ENCODE measurements around the gene PROM1.

- TF ChIP-seq, protein P1, sequence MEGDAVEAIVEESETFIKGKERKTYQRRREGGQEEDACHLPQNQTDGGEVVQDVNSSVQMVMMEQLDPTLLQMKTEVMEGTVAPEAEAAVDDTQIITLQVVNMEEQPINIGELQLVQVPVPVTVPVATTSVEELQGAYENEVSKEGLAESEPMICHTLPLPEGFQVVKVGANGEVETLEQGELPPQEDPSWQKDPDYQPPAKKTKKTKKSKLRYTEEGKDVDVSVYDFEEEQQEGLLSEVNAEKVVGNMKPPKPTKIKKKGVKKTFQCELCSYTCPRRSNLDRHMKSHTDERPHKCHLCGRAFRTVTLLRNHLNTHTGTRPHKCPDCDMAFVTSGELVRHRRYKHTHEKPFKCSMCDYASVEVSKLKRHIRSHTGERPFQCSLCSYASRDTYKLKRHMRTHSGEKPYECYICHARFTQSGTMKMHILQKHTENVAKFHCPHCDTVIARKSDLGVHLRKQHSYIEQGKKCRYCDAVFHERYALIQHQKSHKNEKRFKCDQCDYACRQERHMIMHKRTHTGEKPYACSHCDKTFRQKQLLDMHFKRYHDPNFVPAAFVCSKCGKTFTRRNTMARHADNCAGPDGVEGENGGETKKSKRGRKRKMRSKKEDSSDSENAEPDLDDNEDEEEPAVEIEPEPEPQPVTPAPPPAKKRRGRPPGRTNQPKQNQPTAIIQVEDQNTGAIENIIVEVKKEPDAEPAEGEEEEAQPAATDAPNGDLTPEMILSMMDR (conservative IDR thresholded peaks at IDR 0.05 in 1 of 2, IDR thresholded peaks at IDR 0.05 in 1 of 2; ENCODE audit: low read depth in 1 of 2, low read length in 2 of 2), result no peak
- TF ChIP-seq EZH2 (IDR thresholded peaks at IDR 0.05; ENCODE audit: low read length, missing control alignments), result no peak
Observed at GRCh38 chr4:16077786-16078185, 6.0 kb downstream of the PROM1 start.

Measured in fibroblast of lung (primary cell).